Measurements from ENCODE around the gene DCLK3. TPM values are rescaled to one million over a fixed set of nuclear protein-coding genes. Genes with fewer than 3 reads are reported as not detected.

Gene DCLK3
- total RNA-seq, 6 experiments from 2014 or later = not detected

DNA sequence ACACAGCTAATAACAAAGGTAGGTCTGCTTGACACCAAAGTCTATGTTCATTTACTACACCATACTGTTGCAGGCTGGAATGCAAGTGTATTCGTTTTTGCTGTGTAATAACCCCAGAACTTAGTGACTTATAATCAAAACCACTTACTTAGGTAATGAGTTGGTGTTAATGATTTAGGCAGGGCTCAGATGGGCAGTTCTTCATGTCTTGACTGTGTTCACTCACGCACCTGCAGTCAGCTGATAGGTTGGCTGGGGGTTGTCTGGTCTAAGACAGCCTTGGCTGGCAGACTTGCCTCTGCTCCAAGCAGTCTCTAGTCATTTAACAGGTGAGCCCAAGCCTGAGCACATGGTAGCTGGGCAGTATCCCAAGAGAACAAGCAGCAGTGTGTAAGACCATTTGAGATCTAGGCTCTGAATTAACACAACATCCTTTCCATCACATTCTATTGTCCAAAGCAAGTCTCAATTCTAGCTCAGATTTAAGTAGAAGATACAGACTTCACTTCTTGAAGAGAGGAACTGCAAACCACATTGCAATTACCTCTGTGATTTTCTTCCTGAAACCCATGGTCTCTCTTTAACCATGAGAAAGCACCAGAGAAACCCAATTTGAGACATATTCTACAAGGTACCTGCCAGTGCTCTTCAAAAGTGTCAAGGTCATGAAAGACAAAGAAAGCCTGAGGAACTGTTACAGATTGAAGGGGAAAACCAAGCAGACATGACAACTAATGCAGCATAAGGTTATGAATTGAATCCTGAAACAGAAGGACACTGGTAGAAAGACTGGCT, 13.3 kb upstream of the DCLK3 start:
- Mint-ChIP-seq H3K27ac (no peak overlapping the region), H3K27me3 (ENCODE audit: insufficient read depth) (no peaks in the 10 kb centered on the region; the same call in 1 of the 2 replicates), H3K4me3 (no peak overlapping the region), H3K36me3 (ENCODE audit: low read depth) (no peaks in the 10 kb centered on the region), H3K9me3 (no peaks in the 10 kb centered on the region), H3K4me1 (ENCODE audit: low read depth) (no peaks in the 10 kb centered on the region)
- no peak for TF ChIP-seq CTCF (IDR thresholded peaks at IDR 0.05)
- no peak for DNase-seq

- DNase-seq = no peak
- no peaks in the 10 kb centered on the region; the same call in 1 of the 2 replicates for H3K27me3 Mint-ChIP-seq (ENCODE audit: insufficient read depth)
- TF ChIP-seq CTCF (IDR thresholded peaks at IDR 0.05) = no peak
- no peaks in the 10 kb centered on the region for H3K4me1 Mint-ChIP-seq (ENCODE audit: low read depth)
- no peak overlapping the region for H3K4me3 Mint-ChIP-seq
- no peaks in the 10 kb centered on the region for H3K36me3 Mint-ChIP-seq (ENCODE audit: low read depth)
- no peaks in the 10 kb centered on the region for H3K9me3 Mint-ChIP-seq
- no peak overlapping the region for H3K27ac Mint-ChIP-seq
Observed at GRCh38 chr3:36776436-36776835, 12.1 kb upstream of the DCLK3 start.

- Mint-ChIP-seq H3K27ac (no peak overlapping the region), H3K36me3 (ENCODE audit: low read depth) (no peaks in the 10 kb centered on the region), H3K4me3 (no peak overlapping the region), H3K9me3 (no peaks in the 10 kb centered on the region), H3K27me3 (ENCODE audit: insufficient read depth) (peaks cover under 1% of the 10 kb centered on the region; the same call in 1 of the 2 replicates), H3K4me1 (ENCODE audit: low read depth) (no peaks in the 10 kb centered on the region)
- TF ChIP-seq CTCF (IDR thresholded peaks at IDR 0.05) = no peak
- no peak for DNase-seq
Observed at GRCh38 chr3:36774052-36774451, 9.7 kb upstream of the DCLK3 start.

- no peaks in the 10 kb centered on the region for H3K9me3 Mint-ChIP-seq
- H3K27me3 Mint-ChIP-seq (ENCODE audit: insufficient read depth) = peaks cover 4% of the 10 kb centered on the region
- no peak overlapping the region for H3K4me3 Mint-ChIP-seq
Observed at GRCh38 chr3:36771931-36772330, 7.6 kb upstream of the DCLK3 start.

DNA sequence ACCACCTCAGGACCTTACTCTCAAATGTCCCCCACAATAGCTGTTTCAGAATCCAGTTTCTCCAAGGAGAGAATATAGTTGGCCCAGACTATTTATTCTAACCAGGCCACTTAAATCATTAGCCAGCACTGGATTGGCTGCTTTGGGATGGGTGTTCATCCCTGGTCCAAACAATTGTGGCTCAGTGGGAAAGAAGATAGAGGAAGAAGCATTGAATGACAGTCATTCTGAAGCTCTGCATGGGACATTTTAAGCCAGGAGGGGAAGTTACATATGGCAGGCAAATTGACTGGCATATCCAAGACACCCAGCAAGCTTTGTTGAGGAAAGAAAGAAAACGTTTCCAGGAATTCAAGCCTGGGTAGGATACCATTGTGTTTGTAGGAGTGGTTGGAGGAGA, 5.6 kb upstream of the DCLK3 start:
- Mint-ChIP-seq H3K27me3 (ENCODE audit: insufficient read depth) (peaks cover 4% of the 10 kb centered on the region), H3K4me1 (ENCODE audit: low read depth) (no peaks in the 10 kb centered on the region), H3K36me3 (ENCODE audit: low read depth) (no peaks in the 10 kb centered on the region), H3K27ac (no peak overlapping the region), H3K9me3 (peaks cover 3% of the 10 kb centered on the region), H3K4me3 (no peak overlapping the region)
- DNase-seq = no peak
- TF ChIP-seq CTCF (IDR thresholded peaks at IDR 0.05) = no peak

More at GRCh38 chr3:36771931-36772330, 7.6 kb upstream of the DCLK3 start:
- Mint-ChIP-seq H3K27ac (no peak overlapping the region), H3K4me1 (ENCODE audit: low read depth) (no peaks in the 10 kb centered on the region), H3K36me3 (ENCODE audit: low read depth) (no peaks in the 10 kb centered on the region)
- no peak for TF ChIP-seq CTCF (IDR thresholded peaks at IDR 0.05)
- no peak for DNase-seq
